Measurements from ENCODE around the gene CRADD.

Gene CRADD

DNA sequence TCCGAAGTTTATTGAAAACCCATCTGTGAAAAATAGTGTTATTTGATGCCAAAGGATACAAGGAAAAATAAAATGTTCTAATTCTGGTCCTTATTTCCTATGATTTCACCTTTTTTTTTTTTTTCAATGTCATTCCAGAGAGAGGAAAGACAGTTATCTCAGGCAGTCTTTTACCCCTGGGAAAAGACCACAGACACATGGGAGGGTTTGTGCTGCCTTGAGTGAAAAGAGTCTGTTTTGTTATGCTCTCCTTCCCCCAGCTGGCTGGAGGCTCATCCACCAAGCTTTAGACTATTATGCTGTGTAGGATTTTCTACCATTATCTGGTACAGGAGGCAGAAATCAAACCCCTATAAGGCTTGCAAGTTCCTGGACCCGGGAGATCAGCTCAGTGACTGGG lies 151.8 kb downstream of the CRADD start:
- H3K27me3 ChIP-seq (replicated peaks; ENCODE audit: control insufficient read depth, insufficient read depth, low read length, poor library complexity, severe bottlenecking) = no peaks in the 10 kb centered on the region
- H3K9me3 ChIP-seq (ENCODE audit: control insufficient read depth, low read length) = no peaks in the 10 kb centered on the region
- no peak overlapping the region for H3K4me3 ChIP-seq (ENCODE audit: insufficient read depth, low read depth, low read length, poor library complexity, severe bottlenecking)
- no peak for DNase-seq
- H3K27ac ChIP-seq (ENCODE audit: insufficient read depth, low read length, poor library complexity, severe bottlenecking) = no peak overlapping the region
- H3K4me1 ChIP-seq (ENCODE audit: control insufficient read depth, insufficient read depth, low read length, poor library complexity, severe bottlenecking) = no peaks in the 10 kb centered on the region
- no peaks in the 10 kb centered on the region for H3K36me3 ChIP-seq (ENCODE audit: control insufficient read depth, insufficient read depth, low read length)

DNA sequence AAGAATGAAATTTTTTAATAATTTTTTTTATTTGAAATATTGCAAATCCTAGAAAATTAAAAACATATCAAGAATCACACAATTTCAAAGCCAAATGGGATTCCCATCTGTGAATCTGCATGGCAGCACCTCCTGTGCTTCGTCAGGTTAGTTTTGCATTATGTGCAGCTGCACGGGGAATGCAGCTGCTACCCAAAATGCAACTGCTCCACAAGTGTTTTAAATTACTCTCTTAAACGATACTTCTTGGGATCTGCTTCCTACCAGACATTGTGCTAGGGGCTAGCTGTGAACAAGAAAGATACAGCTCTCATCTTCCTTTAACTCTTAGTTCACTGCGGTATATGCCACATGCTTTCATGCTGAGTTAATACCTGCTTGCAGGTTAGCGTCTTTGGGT lies 154.2 kb downstream of the CRADD start:
- H3K27ac ChIP-seq (ENCODE audit: insufficient read depth, low read length, poor library complexity, severe bottlenecking) = no peak overlapping the region
- H3K4me1 ChIP-seq (ENCODE audit: control insufficient read depth, insufficient read depth, low read length, poor library complexity, severe bottlenecking) = no peaks in the 10 kb centered on the region
- H3K27me3 ChIP-seq (replicated peaks; ENCODE audit: control insufficient read depth, insufficient read depth, low read length, poor library complexity, severe bottlenecking) = no peaks in the 10 kb centered on the region
- no peak for DNase-seq
- H3K36me3 ChIP-seq (ENCODE audit: control insufficient read depth, insufficient read depth, low read length) = no peaks in the 10 kb centered on the region
- H3K9me3 ChIP-seq (ENCODE audit: control insufficient read depth, low read length) = no peaks in the 10 kb centered on the region
- no peak overlapping the region for H3K4me3 ChIP-seq (ENCODE audit: insufficient read depth, low read depth, low read length, poor library complexity, severe bottlenecking)

DNA sequence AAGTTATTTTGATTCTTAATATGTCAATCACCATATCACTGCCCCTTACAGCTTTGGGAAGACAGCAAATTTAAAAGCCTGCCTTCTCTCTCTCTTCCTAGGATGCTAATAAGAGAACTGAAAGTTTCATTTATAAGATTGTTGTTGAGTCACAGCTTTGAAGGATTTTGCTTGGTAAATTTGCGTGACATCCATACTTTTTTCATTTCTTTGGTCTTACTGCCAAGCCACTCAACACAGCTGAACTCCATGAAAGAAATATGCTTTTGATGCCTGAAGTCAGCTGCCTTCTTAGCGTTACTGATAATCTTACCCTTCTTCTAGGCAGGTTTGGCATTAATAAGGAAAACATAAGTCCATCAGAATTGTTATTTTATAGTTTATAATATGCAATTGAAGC lies 155.0 kb downstream of the CRADD start:
- no peak overlapping the region for H3K27ac ChIP-seq (ENCODE audit: insufficient read depth, low read length, poor library complexity, severe bottlenecking)
- no peak for DNase-seq
- H3K27me3 ChIP-seq (replicated peaks; ENCODE audit: control insufficient read depth, insufficient read depth, low read length, poor library complexity, severe bottlenecking) = no peaks in the 10 kb centered on the region
- no peaks in the 10 kb centered on the region for H3K4me1 ChIP-seq (ENCODE audit: control insufficient read depth, insufficient read depth, low read length, poor library complexity, severe bottlenecking)
- H3K36me3 ChIP-seq (ENCODE audit: control insufficient read depth, insufficient read depth, low read length) = no peaks in the 10 kb centered on the region
- no peak overlapping the region for H3K4me3 ChIP-seq (ENCODE audit: insufficient read depth, low read depth, low read length, poor library complexity, severe bottlenecking)
- H3K9me3 ChIP-seq (ENCODE audit: control insufficient read depth, low read length) = no peaks in the 10 kb centered on the region

DNA sequence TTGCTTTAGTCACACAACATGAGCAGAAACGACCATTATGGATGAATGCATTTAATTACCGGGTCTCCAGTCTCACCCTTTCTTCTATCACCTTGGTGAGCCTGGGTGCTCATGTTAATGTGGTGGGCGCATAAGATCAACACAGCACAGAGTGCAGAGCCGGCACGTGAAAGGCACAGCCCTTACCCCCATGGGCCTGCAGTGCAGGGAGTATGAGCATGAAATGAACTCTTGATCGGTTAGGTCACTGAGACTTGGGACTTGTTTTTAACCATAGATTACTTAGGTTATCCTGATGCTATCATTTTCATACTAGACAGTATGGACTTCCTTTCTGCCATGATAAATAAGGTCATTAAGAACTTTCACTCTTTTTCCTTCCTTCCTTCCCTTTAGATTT lies 156.8 kb downstream of the CRADD start:
- no peak overlapping the region for H3K27ac ChIP-seq (ENCODE audit: insufficient read depth, low read length, poor library complexity, severe bottlenecking)
- H3K27me3 ChIP-seq (replicated peaks; ENCODE audit: control insufficient read depth, insufficient read depth, low read length, poor library complexity, severe bottlenecking) = no peaks in the 10 kb centered on the region
- H3K9me3 ChIP-seq (ENCODE audit: control insufficient read depth, low read length) = no peaks in the 10 kb centered on the region
- H3K4me1 ChIP-seq (ENCODE audit: control insufficient read depth, insufficient read depth, low read length, poor library complexity, severe bottlenecking) = no peaks in the 10 kb centered on the region
- no peaks in the 10 kb centered on the region for H3K36me3 ChIP-seq (ENCODE audit: control insufficient read depth, insufficient read depth, low read length)
- DNase-seq = no peak
- no peak overlapping the region for H3K4me3 ChIP-seq (ENCODE audit: insufficient read depth, low read depth, low read length, poor library complexity, severe bottlenecking)

DNA sequence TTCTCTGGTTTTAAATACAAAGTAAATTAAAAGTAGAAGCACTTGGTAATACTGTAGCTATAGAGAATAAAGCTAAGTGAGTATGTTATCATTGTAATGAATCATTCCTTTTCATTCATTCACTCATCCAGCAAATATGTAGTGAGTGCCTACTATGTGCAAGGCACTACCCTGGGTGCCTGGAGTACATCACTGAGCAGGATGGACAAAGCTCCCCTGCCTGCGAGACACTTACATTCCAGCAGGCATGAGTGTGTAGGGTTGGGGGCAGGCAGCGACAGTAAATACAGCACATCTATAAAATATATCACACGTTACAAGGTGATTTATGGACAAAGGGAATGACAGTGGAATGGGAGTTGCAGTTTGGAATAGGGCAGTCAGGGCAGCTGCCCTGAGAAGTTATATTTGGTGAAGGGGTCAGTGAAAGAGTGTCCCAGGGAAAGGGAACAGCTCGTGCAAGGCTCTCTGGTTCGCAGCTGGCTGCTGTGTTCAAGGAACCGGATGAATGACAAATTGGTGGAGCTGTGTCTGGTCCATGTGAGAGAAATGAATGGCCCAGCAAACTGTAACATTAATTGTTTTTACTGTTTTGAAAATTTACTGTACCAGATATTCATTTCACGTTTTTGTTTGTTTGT lies 159.6 kb downstream of the CRADD start:
- Histone ChIP-seq H3K36me3 (ENCODE audit: control insufficient read depth, insufficient read depth, low read length) (no peaks in the 10 kb centered on the region), H3K9me3 (ENCODE audit: control insufficient read depth, low read length) (no peaks in the 10 kb centered on the region), H3K27ac (ENCODE audit: insufficient read depth, low read length, poor library complexity, severe bottlenecking) (no peak overlapping the region), H3K27me3 (replicated peaks; ENCODE audit: control insufficient read depth, insufficient read depth, low read length, poor library complexity, severe bottlenecking) (no peaks in the 10 kb centered on the region), H3K4me1 (ENCODE audit: control insufficient read depth, insufficient read depth, low read length, poor library complexity, severe bottlenecking) (no peaks in the 10 kb centered on the region), H3K4me3 (ENCODE audit: insufficient read depth, low read depth, low read length, poor library complexity, severe bottlenecking) (no peak overlapping the region)
- DNase-seq = no peak

DNA sequence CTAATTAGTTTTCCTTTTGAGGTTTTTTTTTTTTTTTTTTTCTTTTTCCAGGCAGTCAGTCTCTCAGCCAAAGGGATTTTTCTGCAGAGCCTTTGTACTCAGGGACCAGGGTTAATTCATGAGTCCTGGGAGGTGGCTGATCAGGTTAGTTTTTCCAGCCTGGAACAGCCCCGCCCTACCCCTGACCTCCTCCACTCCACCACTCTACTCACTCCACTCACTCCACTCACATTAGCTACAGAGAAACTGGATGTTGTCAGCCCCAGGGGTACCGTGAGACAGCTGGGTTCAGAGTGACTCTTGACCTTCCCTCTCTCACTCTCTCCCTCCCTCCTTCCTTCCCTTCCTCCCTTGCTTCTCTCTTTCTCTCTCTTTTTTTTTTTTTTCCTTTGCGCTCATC lies 161.0 kb downstream of the CRADD start:
- H3K9me3 ChIP-seq (ENCODE audit: control insufficient read depth, low read length) = no peaks in the 10 kb centered on the region
- no peaks in the 10 kb centered on the region for H3K36me3 ChIP-seq (ENCODE audit: control insufficient read depth, insufficient read depth, low read length)
- no peaks in the 10 kb centered on the region for H3K27me3 ChIP-seq (replicated peaks; ENCODE audit: control insufficient read depth, insufficient read depth, low read length, poor library complexity, severe bottlenecking)
- H3K4me3 ChIP-seq (ENCODE audit: insufficient read depth, low read depth, low read length, poor library complexity, severe bottlenecking) = no peak overlapping the region
- H3K4me1 ChIP-seq (ENCODE audit: control insufficient read depth, insufficient read depth, low read length, poor library complexity, severe bottlenecking) = no peaks in the 10 kb centered on the region
- no peak overlapping the region for H3K27ac ChIP-seq (ENCODE audit: insufficient read depth, low read length, poor library complexity, severe bottlenecking)
- DNase-seq = no peak

DNA sequence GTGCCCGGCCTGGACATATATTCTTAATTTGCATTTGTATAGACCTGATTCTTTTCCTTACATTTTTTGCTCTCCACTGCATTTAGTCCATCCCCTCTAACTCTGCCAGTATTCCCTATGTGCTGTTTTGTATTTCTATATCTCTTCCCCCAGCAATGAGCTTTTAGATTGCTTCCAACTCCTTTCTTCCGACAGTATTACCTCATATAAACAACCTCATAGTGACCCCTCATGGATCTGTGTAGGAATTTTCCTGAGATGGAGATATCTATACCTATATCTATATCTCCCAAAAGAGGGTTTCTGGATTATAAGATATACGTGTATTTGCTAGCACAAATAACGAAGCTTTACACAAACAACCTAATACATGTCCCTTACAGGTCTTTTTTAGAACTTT lies 161.9 kb downstream of the CRADD start:
- Histone ChIP-seq H3K36me3 (ENCODE audit: control insufficient read depth, insufficient read depth, low read length) (no peaks in the 10 kb centered on the region), H3K27me3 (replicated peaks; ENCODE audit: control insufficient read depth, insufficient read depth, low read length, poor library complexity, severe bottlenecking) (no peaks in the 10 kb centered on the region), H3K4me1 (ENCODE audit: control insufficient read depth, insufficient read depth, low read length, poor library complexity, severe bottlenecking) (no peaks in the 10 kb centered on the region), H3K4me3 (ENCODE audit: insufficient read depth, low read depth, low read length, poor library complexity, severe bottlenecking) (no peak overlapping the region), H3K27ac (ENCODE audit: insufficient read depth, low read length, poor library complexity, severe bottlenecking) (no peak overlapping the region), H3K9me3 (ENCODE audit: control insufficient read depth, low read length) (no peaks in the 10 kb centered on the region)
- DNase-seq = no peak

DNA sequence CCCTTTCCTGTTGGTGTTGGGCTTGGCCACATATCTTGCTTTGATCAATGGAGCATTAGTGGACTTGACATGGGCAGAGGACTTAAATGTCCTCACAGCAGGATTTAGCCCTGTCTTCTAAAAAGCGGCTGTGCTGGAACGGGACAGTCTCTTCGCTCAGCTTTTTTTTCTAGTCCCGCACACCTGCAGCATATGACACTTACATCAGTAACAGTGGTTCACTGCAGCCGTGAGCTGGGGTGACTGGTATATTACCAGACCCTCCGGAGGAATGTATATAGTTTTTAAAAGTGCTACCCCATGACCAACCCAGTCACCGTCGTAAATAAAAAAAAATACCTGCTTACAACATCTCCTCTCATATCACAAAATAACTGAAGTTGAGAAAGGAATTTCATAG lies 164.5 kb downstream of the CRADD start:
- Histone ChIP-seq H3K4me1 (ENCODE audit: control insufficient read depth, insufficient read depth, low read length, poor library complexity, severe bottlenecking) (no peaks in the 10 kb centered on the region), H3K27ac (ENCODE audit: insufficient read depth, low read length, poor library complexity, severe bottlenecking) (no peak overlapping the region), H3K36me3 (ENCODE audit: control insufficient read depth, insufficient read depth, low read length) (no peaks in the 10 kb centered on the region), H3K4me3 (ENCODE audit: insufficient read depth, low read depth, low read length, poor library complexity, severe bottlenecking) (no peak overlapping the region), H3K27me3 (replicated peaks; ENCODE audit: control insufficient read depth, insufficient read depth, low read length, poor library complexity, severe bottlenecking) (no peaks in the 10 kb centered on the region), H3K9me3 (ENCODE audit: control insufficient read depth, low read length) (no peaks in the 10 kb centered on the region)
- no peak for DNase-seq

DNA sequence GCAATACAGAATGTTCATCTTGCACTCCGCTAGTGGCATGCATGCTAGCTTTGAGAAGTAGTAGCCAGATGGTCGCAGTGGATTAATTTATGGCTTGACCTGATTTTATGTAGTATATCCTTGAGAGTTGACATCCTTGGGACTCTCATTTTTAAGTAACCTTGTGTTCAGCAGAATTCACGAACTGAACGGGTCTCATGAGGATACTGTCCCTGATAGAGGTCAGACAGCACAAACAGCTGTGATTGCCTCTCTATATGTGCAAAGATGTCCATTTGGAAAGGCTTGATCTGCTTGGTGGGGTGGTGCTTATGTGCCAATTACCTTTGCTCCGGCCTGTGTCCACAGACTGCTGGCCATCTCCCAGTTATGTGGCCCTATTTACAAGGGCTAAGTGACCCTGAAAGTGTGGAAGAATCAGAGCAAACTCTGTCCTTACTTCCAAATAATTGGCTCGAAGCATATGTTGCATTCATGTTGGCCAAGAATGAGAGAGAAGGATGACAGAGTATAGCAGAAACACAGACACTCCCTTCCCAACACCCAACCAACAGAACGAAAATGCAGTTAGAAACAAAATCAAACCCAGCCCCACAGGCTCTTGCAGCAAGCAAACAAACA lies 167.1 kb downstream of the CRADD start:
- Histone ChIP-seq H3K4me3 (ENCODE audit: insufficient read depth, low read depth, low read length, poor library complexity, severe bottlenecking) (no peak overlapping the region), H3K27ac (ENCODE audit: insufficient read depth, low read length, poor library complexity, severe bottlenecking) (no peak overlapping the region), H3K9me3 (ENCODE audit: control insufficient read depth, low read length) (no peaks in the 10 kb centered on the region), H3K27me3 (replicated peaks; ENCODE audit: control insufficient read depth, insufficient read depth, low read length, poor library complexity, severe bottlenecking) (no peaks in the 10 kb centered on the region), H3K36me3 (ENCODE audit: control insufficient read depth, insufficient read depth, low read length) (no peaks in the 10 kb centered on the region), H3K4me1 (ENCODE audit: control insufficient read depth, insufficient read depth, low read length, poor library complexity, severe bottlenecking) (peaks cover 7% of the 10 kb centered on the region)
- no peak for DNase-seq

DNA sequence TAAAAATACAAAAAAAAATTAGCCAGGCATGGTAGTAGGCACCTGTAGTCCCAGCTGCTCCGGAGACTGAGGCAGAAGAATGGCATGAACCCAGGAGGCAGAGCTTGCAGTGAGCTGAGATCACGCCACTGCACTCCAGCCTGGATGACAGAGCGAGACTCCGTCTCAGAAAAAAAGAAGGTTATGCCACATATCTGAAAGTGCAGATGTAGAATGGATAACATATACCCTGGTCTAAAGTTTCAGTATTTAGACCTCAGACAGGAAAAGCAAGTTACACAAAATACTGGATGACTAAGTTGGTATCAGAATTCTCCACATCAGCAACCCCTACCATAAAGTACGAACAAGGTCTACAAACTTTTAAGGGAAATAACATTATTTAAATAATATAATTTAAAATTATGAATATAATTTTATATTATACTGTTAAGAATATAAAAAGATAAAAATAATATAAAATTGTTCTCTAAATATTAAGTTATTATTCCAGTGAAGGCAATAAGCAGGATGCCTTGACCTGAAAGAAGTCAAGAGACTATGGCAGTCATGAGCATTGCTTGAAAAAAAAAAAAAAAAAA lies 169.9 kb downstream of the CRADD start:
- Histone ChIP-seq H3K4me3 (ENCODE audit: insufficient read depth, low read depth, low read length, poor library complexity, severe bottlenecking) (no peak overlapping the region), H3K9me3 (ENCODE audit: control insufficient read depth, low read length) (no peaks in the 10 kb centered on the region), H3K27me3 (replicated peaks; ENCODE audit: control insufficient read depth, insufficient read depth, low read length, poor library complexity, severe bottlenecking) (no peaks in the 10 kb centered on the region), H3K27ac (ENCODE audit: insufficient read depth, low read length, poor library complexity, severe bottlenecking) (no peak overlapping the region), H3K4me1 (ENCODE audit: control insufficient read depth, insufficient read depth, low read length, poor library complexity, severe bottlenecking) (peaks cover 7% of the 10 kb centered on the region), H3K36me3 (ENCODE audit: control insufficient read depth, insufficient read depth, low read length) (no peaks in the 10 kb centered on the region)
- no peak for DNase-seq
